Measurements from ENCODE around the gene LRWD1. TPM values are rescaled to one million over a fixed set of nuclear protein-coding genes. Genes with fewer than 3 reads are reported as not detected.
"Not testable (repeated sequence)": the region's sequence is repeated elsewhere in the genome, so short reads cannot be mapped to it uniquely, and the experiment has no call there.

LRWD1 gene
- total RNA-seq, 4 donors from 2014 or later, result 9.8 to 19.2 (median 16.4) TPM

- peak in 1 of 2 donors; percentile 27 for DNase-seq (ENCODE audit: low spot score in 2 of 2)
- 91% methylated on average over 15 of the region's 16 CpGs for WGBS
- not testable (repeated sequence) for H3K9me3 ChIP-seq
Observed at GRCh38 chr7:102498321-102498720, 33.5 kb downstream of the LRWD1 start.

GRCh38 chr7:102503141-102503540 is 38.4 kb downstream of the LRWD1 start:
- not testable (repeated sequence) for H3K4me1 ChIP-seq; H3K27ac ChIP-seq; H3K4me3 ChIP-seq; H3K36me3 ChIP-seq; DNase-seq (ENCODE audit: low spot score in 2 of 2); H3K27me3 ChIP-seq; H3K9me3 ChIP-seq
- WGBS, result no CpG with 5 or more reads among the region's 12 CpGs

More at GRCh38 chr7:102498321-102498720, 33.5 kb downstream of the LRWD1 start:
- not testable (repeated sequence) for H3K27me3 ChIP-seq, H3K4me3 ChIP-seq, H3K4me1 ChIP-seq, H3K27ac ChIP-seq, H3K36me3 ChIP-seq

- not testable (repeated sequence) for H3K4me1 ChIP-seq, H3K36me3 ChIP-seq, H3K4me3 ChIP-seq, H3K27me3 ChIP-seq, H3K9me3 ChIP-seq, H3K27ac ChIP-seq
- no CpG with 5 or more reads among the region's 24 CpGs for WGBS
- peak in 1 of 2 donors; percentile 34 for DNase-seq (ENCODE audit: low spot score in 2 of 2)
Observed at GRCh38 chr7:102505298-102506185, 40.8 kb downstream of the LRWD1 start.

GRCh38 chr7:102507410-102508088 is 42.8 kb downstream of the LRWD1 start:
- WGBS, result 93% methylated on average over 3 of the region's 8 CpGs
- not testable (repeated sequence) for H3K36me3 ChIP-seq, H3K4me3 ChIP-seq, H3K27ac ChIP-seq, H3K27me3 ChIP-seq, H3K4me1 ChIP-seq, H3K9me3 ChIP-seq
- peak in 1 of 2 donors; percentile 48 for DNase-seq (ENCODE audit: low spot score in 2 of 2)

GRCh38 chr7:102510575-102510974 is 45.8 kb downstream of the LRWD1 start:
- WGBS, result no CpG with 5 or more reads among the region's 8 CpGs
- not testable (repeated sequence) for H3K4me1 ChIP-seq

GRCh38 chr7:102511860-102512522 is 47.2 kb downstream of the LRWD1 start:
- no CpG with 5 or more reads among the region's 30 CpGs for WGBS
- H3K27ac ChIP-seq; DNase-seq (ENCODE audit: low spot score in 2 of 2); H3K27me3 ChIP-seq; H3K9me3 ChIP-seq; H3K4me3 ChIP-seq; H3K36me3 ChIP-seq; H3K4me1 ChIP-seq: not testable (repeated sequence)

More at GRCh38 chr7:102510575-102510974, 45.8 kb downstream of the LRWD1 start:
- not testable (repeated sequence) for H3K4me3 ChIP-seq, H3K27me3 ChIP-seq, H3K36me3 ChIP-seq, H3K27ac ChIP-seq, H3K9me3 ChIP-seq
- peak in 1 of 2 donors; percentile 31 for DNase-seq (ENCODE audit: low spot score in 2 of 2)

- not testable (repeated sequence) for H3K27me3 ChIP-seq, H3K4me3 ChIP-seq, H3K9me3 ChIP-seq, H3K36me3 ChIP-seq, H3K27ac ChIP-seq, H3K4me1 ChIP-seq
- DNase-seq (ENCODE audit: low spot score in 2 of 2), result peak in 1 of 2 donors; percentile 61
- 21% methylated on average over 5 of the region's 5 CpGs for WGBS
Observed at GRCh38 chr7:102512642-102513221, 47.9 kb downstream of the LRWD1 start.

GRCh38 chr7:102514881-102515721 is 50.3 kb downstream of the LRWD1 start:
- H3K4me1 ChIP-seq; H3K27ac ChIP-seq; H3K9me3 ChIP-seq; H3K4me3 ChIP-seq; H3K27me3 ChIP-seq; H3K36me3 ChIP-seq; DNase-seq (ENCODE audit: low spot score in 2 of 2): not testable (repeated sequence)
- no CpG with 5 or more reads among the region's 15 CpGs for WGBS

- not testable (repeated sequence) for H3K27me3 ChIP-seq; H3K9me3 ChIP-seq; H3K4me3 ChIP-seq; DNase-seq (ENCODE audit: low spot score in 2 of 2); H3K27ac ChIP-seq; H3K4me1 ChIP-seq; H3K36me3 ChIP-seq
- WGBS, result no CpG with 5 or more reads among the region's 3 CpGs
Observed at GRCh38 chr7:102515889-102516288, 51.1 kb downstream of the LRWD1 start.

GRCh38 chr7:102516951-102517350 is 52.2 kb downstream of the LRWD1 start:
- no CpG with 5 or more reads among the region's 10 CpGs for WGBS
- H3K4me3 ChIP-seq, result not testable (repeated sequence)

GRCh38 chr7:102517550-102518147 is 52.9 kb downstream of the LRWD1 start, which contains the start of gene RASA4B:
Gene RASA4B, minus strand, starts transcription at chr7:102517777. Its CDS starts 67 bp downstream, at chr7:102517710.
- not testable (repeated sequence) for H3K36me3 ChIP-seq, H3K9me3 ChIP-seq, H3K27me3 ChIP-seq, H3K27ac ChIP-seq, H3K4me1 ChIP-seq
- peak in 1 of 2 donors; percentile 46 for DNase-seq (ENCODE audit: low spot score in 2 of 2)
- H3K4me3 ChIP-seq, result peak within 1 kb of the TSS; percentile 31
- WGBS, result no CpG with 5 or more reads among the region's 61 CpGs

More at GRCh38 chr7:102516951-102517350, 52.2 kb downstream of the LRWD1 start:
- not testable (repeated sequence) for H3K27ac ChIP-seq; H3K36me3 ChIP-seq; DNase-seq (ENCODE audit: low spot score in 2 of 2); H3K9me3 ChIP-seq; H3K4me1 ChIP-seq; H3K27me3 ChIP-seq

- H3K36me3 ChIP-seq; H3K4me1 ChIP-seq; H3K27ac ChIP-seq; H3K9me3 ChIP-seq; H3K4me3 ChIP-seq; H3K27me3 ChIP-seq; DNase-seq (ENCODE audit: low spot score in 2 of 2): not testable (repeated sequence)
- no CpG with 5 or more reads among the region's 5 CpGs for WGBS
Observed at GRCh38 chr7:102520797-102521196, 56.0 kb downstream of the LRWD1 start.
